Common myeloid progenitor, CD34-positive (primary cell): ENCODE measurements around the gene GPHB5.

Source experiments
- CTCF ChIA-PET: fragments of 350-600 bp; sonication (Branson Sonifier 250); formaldehyde crosslinking; loops from one replicate; lab custom pipeline; 2021; ENCODE audit warnings: antibody characterized with exemption; lab: Charles Lee
- POLR2A ChIA-PET: fragments of 350-600 bp; sonication (Branson Sonifier 250); formaldehyde crosslinking; loops from one replicate; lab custom pipeline; 2021; ENCODE audit warnings: antibody characterized with exemption; lab: Charles Lee
- DNase-seq, 3 donors: peaks; one replicate each; pipeline versions ENCODE4 v3.0.0 to v3.0.0-alpha.2; 2013
- H3K27ac ChIP-seq, 2 experiments: 1 replicate in 1 of 2; 2 replicates in 1 of 2; pipeline ENCODE4 v1.7.0; 2013; ENCODE audit warnings: inconsistent platforms in 2 of 2, low read length in 2 of 2, mild to moderate bottlenecking in 2 of 2, low read depth in 1 of 2, moderate library complexity in 1 of 2; ENCODE audit not compliant: severe bottlenecking in 2 of 2, insufficient read depth in 1 of 2, poor library complexity in 1 of 2
- H3K27me3 ChIP-seq, 5 experiments: replicated peaks in 2 of 5; 1 replicate in 3 of 5; 2 replicates in 2 of 5; pipeline versions ENCODE4 v1.6.1 to v1.7.0; 2013; ENCODE audit warnings: low read length in 4 of 5, mild to moderate bottlenecking in 2 of 5, moderate library complexity in 2 of 5, inconsistent platforms in 1 of 5; ENCODE audit not compliant: insufficient read depth in 5 of 5, control insufficient read depth in 4 of 5
- H3K36me3 ChIP-seq, 4 experiments: 1 replicate in 2 of 4; 2 replicates in 2 of 4; pipeline versions ENCODE4 v1.6.1 to v1.7.0; 2013; ENCODE audit warnings: low read length in 3 of 4, control low read depth in 1 of 4, mild to moderate bottlenecking in 1 of 4; ENCODE audit not compliant: control insufficient read depth in 4 of 4, insufficient read depth in 4 of 4
- H3K4me1 ChIP-seq, 4 experiments: 1 replicate in 3 of 4; 2 replicates in 1 of 4; pipeline versions ENCODE4 v1.6.1 to v1.7.1; 2013; ENCODE audit warnings: low read length in 3 of 4, mild to moderate bottlenecking in 3 of 4, control low read depth in 1 of 4, inconsistent platforms in 1 of 4, moderate library complexity in 1 of 4; ENCODE audit not compliant: control insufficient read depth in 4 of 4, insufficient read depth in 4 of 4; ENCODE audit errors: control extremely low read depth in 1 of 4
- H3K4me3 ChIP-seq, 7 experiments: 1 replicate in 4 of 7; 2 replicates in 3 of 7; pipeline versions ENCODE4 v1.5.1 to v1.7.0; 2013; ENCODE audit warnings: mild to moderate bottlenecking in 7 of 7, low read length in 6 of 7, moderate library complexity in 6 of 7, inconsistent platforms in 2 of 7, low read depth in 2 of 7, control low read depth in 1 of 7; ENCODE audit not compliant: insufficient read depth in 4 of 7, control insufficient read depth in 1 of 7; ENCODE audit errors: extremely low read depth in 1 of 7
- H3K9me3 ChIP-seq, 5 experiments: 1 replicate in 4 of 5; 2 replicates in 1 of 5; pipeline versions ENCODE4 v1.6.1 to v1.7.1; 2013; ENCODE audit warnings: low read length in 4 of 5, mild to moderate bottlenecking in 2 of 5, inconsistent platforms in 1 of 5, low read depth in 1 of 5, moderate library complexity in 1 of 5; ENCODE audit not compliant: control insufficient read depth in 4 of 5, insufficient read depth in 2 of 5; ENCODE audit errors: control extremely low read depth in 1 of 5
- WGBS: methylation state at CpG from one replicate; pipeline ENCODE4 v1.1.5; 2013; ENCODE audit not compliant: insufficient coverage; 5-methylcytosine and 5-hydroxymethylcytosine counted together

The GPHB5 gene

DNA sequence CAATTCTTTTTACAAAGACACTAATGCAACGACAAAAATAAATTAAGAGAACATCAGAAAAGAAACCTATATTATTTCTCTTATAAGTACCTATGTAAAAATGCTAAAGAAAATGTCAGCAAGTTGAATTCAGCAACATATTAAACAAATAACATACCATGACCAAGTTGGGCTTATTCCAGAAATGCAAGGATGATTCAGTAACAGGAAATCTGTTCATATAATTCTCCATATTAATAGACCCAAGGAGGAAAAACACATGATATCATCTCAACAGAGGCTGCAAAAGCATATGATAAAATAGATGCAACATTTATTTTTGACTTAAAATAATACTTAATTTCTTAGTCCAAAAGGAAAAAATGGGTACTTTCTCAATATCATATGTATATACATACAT, 25.1 kb upstream of the GPHB5 start:
- Histone ChIP-seq H3K4me3 (no peak overlapping the region), H3K4me1 (no peaks in the 10 kb centered on the region), H3K9me3 (peaks cover 0 to 2% (median 0%) of the 10 kb centered on the region in 5 experiments), H3K27ac (no peak overlapping the region), H3K36me3 (no peaks in the 10 kb centered on the region), H3K27me3 (peaks cover 0 to 8% (median 0%) of the 10 kb centered on the region in 5 experiments)
- ChIA-PET POLR2A (no interaction called here), CTCF (no interaction called here)
- DNase-seq, result no peak
- WGBS, result no CpG with 5 or more reads among the region's 1 CpG

DNA sequence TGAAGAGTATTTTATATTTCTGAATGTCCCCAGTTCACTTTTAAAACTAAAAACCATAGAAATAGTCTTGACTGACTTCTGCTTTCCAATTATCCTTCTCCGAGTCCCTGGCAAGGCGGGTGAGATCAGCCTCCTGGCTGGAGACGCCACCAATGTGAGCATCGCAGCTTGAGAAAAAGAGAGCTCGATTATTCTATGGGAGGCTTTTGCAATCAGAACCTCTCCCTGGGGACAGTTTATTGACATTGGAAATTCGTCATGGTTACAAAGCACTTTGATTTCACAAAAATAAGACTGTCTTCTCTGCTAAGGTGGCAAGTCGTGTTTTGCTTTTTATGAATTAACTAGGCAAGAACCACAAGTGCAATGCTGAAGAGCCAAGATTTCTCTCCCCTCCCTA, 23.6 kb upstream of the GPHB5 start:
- Histone ChIP-seq H3K36me3 (no peaks in the 10 kb centered on the region), H3K27me3 (peaks cover 0 to 8% (median 0%) of the 10 kb centered on the region in 5 experiments), H3K9me3 (no peaks in the 10 kb centered on the region), H3K27ac (no peak overlapping the region), H3K4me1 (no peaks in the 10 kb centered on the region), H3K4me3 (no peak overlapping the region)
- no peak for DNase-seq
- 91% methylated on average over 7 of the region's 7 CpGs for WGBS
- ChIA-PET CTCF (no interaction called here), POLR2A (no interaction called here)

GRCh38 chr14:63328787-63329737, 10.3 kb upstream of the GPHB5 start:
- WGBS, result 100% methylated on average over 3 of the region's 6 CpGs
- Histone ChIP-seq H3K27ac (no peak overlapping the region), H3K9me3 (peaks cover 0 to 2% (median 2%) of the 10 kb centered on the region in 5 experiments), H3K27me3 (no peaks in the 10 kb centered on the region), H3K36me3 (no peaks in the 10 kb centered on the region), H3K4me3 (no peak overlapping the region), H3K4me1 (no peaks in the 10 kb centered on the region)
- DNase-seq, result no peak
- CTCF ChIA-PET, result no interaction called here
- POLR2A ChIA-PET, result no interaction called here

DNA sequence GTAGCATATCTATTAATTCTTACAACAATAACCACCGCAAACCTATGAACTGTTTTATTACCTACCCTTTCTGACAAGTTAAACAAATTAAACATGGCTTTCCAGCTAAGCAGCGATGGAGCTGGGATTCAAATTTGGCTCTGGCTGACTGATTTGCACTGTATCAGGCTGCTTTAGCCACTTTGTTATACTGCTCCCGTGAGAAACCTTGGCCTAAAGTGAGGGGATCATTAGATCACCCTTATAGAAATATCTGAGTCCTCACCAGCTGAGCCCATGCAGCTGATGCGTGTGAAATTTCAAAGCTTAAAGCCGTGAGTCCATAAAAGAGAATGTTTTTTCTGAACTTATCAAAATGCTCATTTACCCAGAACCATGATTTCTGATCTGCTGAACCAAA, 8.1 kb upstream of the GPHB5 start:
- CTCF ChIA-PET, result no interaction called here

DNA sequence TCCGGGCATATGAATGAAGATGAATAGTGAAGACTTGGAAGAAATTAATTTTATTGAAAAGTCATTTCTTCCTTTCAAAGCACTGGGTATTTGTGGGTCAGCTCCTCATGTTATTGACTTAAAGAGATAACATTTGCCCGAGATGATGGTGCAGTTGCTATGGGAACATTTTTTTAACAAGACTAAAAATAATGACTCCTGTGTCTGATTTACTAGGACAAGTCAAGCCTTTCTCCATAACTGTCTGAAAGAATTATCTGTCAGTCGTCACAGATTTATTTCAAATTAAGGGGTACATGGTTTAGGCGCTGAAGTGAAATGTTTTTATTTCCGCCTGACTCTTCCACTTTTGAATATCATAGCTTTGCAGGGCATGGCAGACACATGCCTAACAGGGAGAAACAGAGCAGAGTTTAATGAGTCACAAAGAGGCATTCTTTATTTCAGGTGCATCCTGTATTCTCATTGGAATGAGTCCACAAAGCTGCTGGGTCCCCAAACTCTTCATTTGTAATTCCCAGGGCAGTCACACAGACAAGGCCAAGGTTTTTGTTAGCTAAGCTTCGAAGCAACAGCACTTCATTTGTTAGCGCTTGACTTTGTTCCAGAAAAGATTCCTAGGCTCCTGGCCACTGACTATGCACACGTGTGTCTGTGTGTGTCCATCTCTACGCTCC, 4.3 kb upstream of the GPHB5 start:
- CTCF ChIA-PET, result interaction anchor here (1.2 kb wide), 1 partner anchor 9 kb away, joined by 4 read pairs; no protein-coding TSS in a partner anchor
- POLR2A ChIA-PET, result no interaction called here
- H3K27me3 ChIP-seq, result peaks cover 0 to 3% (median 0%) of the 10 kb centered on the region in 5 experiments
- DNase-seq, result no peak
- no peaks in the 10 kb centered on the region for H3K4me1 ChIP-seq
- no peak overlapping the region for H3K27ac ChIP-seq
- no peak overlapping the region for H3K4me3 ChIP-seq
- no peaks in the 10 kb centered on the region for H3K9me3 ChIP-seq
- WGBS, result 86% methylated on average over 6 of the region's 9 CpGs
- no peaks in the 10 kb centered on the region for H3K36me3 ChIP-seq

More for the DNA sequence above, 8.1 kb upstream of the GPHB5 start:
- H3K27ac ChIP-seq, result no peak overlapping the region
- POLR2A ChIA-PET, result no interaction called here
- WGBS, result 94% methylated on average over 5 of the region's 5 CpGs
- no peak overlapping the region for H3K4me3 ChIP-seq
- no peak for DNase-seq
- peaks cover 0 to 2% (median 0%) of the 10 kb centered on the region in 5 experiments for H3K9me3 ChIP-seq
- H3K4me1 ChIP-seq, result no peaks in the 10 kb centered on the region
- H3K36me3 ChIP-seq, result no peaks in the 10 kb centered on the region
- H3K27me3 ChIP-seq, result no peaks in the 10 kb centered on the region

- H3K9me3 ChIP-seq, result no peaks in the 10 kb centered on the region
- peaks cover 0 to 3% (median 0%) of the 10 kb centered on the region in 5 experiments for H3K27me3 ChIP-seq
- H3K27ac ChIP-seq, result no peak overlapping the region
- POLR2A ChIA-PET, result no interaction called here
- no CpG with 5 or more reads among the region's 1 CpG for WGBS
- H3K4me1 ChIP-seq, result no peaks in the 10 kb centered on the region
- no peak for DNase-seq
- no peak overlapping the region for H3K4me3 ChIP-seq
- CTCF ChIA-PET, result interaction anchor here (1.2 kb wide), 1 partner anchor 9 kb away, joined by 4 read pairs; no protein-coding TSS in a partner anchor
- H3K36me3 ChIP-seq, result no peaks in the 10 kb centered on the region
Measured at GRCh38 chr14:63322472-63322871, 3.7 kb upstream of the GPHB5 start.
